HG03378 (cell line): Measurements from ENCODE around the gene PEAK1.

ENCODE experiments used
- ATAC-seq: cut with Tn5 transposase; IDR thresholded peaks from one replicate; pipeline ENCODE4 v1.9.1; 2021; ENCODE audit warnings: mild to moderate bottlenecking, moderate library complexity; ENCODE audit not compliant: unreplicated experiment

Gene PEAK1

GRCh38 chr15:77070180-77070494, 349.8 kb downstream of the PEAK1 start:
- ATAC-seq, result peak; percentile 8

- ATAC-seq, result no peak
Measured at GRCh38 chr15:77069521-77070121, 350.3 kb downstream of the PEAK1 start.

GRCh38 chr15:77068633-77069032, 351.3 kb downstream of the PEAK1 start:
- no peak for ATAC-seq

- no peak for ATAC-seq
Measured at GRCh38 chr15:77067691-77068367, 352.1 kb downstream of the PEAK1 start.

GRCh38 chr15:77066971-77067690, 352.8 kb downstream of the PEAK1 start:
- ATAC-seq, result no peak

- ATAC-seq, result no peak
Measured at GRCh38 chr15:77064539-77065308, 355.2 kb downstream of the PEAK1 start.

GRCh38 chr15:77064063-77064462, 355.8 kb downstream of the PEAK1 start:
- ATAC-seq, result no peak

GRCh38 chr15:77063249-77063648, 356.7 kb downstream of the PEAK1 start:
- ATAC-seq, result no peak

GRCh38 chr15:77060546-77060945, 359.4 kb downstream of the PEAK1 start:
- no peak for ATAC-seq

- no peak for ATAC-seq
Measured at GRCh38 chr15:77059786-77060361, 360.0 kb downstream of the PEAK1 start.

GRCh38 chr15:77058468-77058867, 361.4 kb downstream of the PEAK1 start:
- no peak for ATAC-seq

- ATAC-seq, result no peak
Measured at GRCh38 chr15:77057685-77058084, 362.2 kb downstream of the PEAK1 start.

- ATAC-seq, result no peak
Measured at GRCh38 chr15:77057072-77057471, 362.8 kb downstream of the PEAK1 start.

GRCh38 chr15:77053709-77054108, 366.2 kb downstream of the PEAK1 start:
- no peak for ATAC-seq

- no peak for ATAC-seq
Measured at GRCh38 chr15:77052556-77052955, 367.3 kb downstream of the PEAK1 start.
